ENCODE data around the gene DDX11. TPM values are rescaled to one million over a fixed set of nuclear protein-coding genes. Genes with fewer than 3 reads are reported as not detected.

DDX11 gene
- total RNA-seq, 1 donor from 2014 or later, result 12.8 TPM

GRCh38 chr12:31037028-31037427 is 36.6 kb upstream of the DDX11 start:
- Histone ChIP-seq H3K9ac (ENCODE audit: low read length) (no peak overlapping the region), H3K4me1 (ENCODE audit: insufficient read depth, low read length) (no peaks in the 10 kb centered on the region), H2AFZ (ENCODE audit: low read depth, low read length) (no peak overlapping the region), H3K27me3 (ENCODE audit: insufficient read depth, low read length) (peaks cover 5% of the 10 kb centered on the region), H3K4me3 (ENCODE audit: insufficient read depth, low read depth, low read length) (no peak overlapping the region), H3K79me2 (ENCODE audit: insufficient read depth, low read length) (no peaks in the 10 kb centered on the region), H3K27ac (ENCODE audit: low read depth, low read length) (no peak overlapping the region), H4K20me1 (ENCODE audit: insufficient read depth, low read length) (no peaks in the 10 kb centered on the region), H3K9me3 (ENCODE audit: insufficient read depth, low read depth, low read length) (no peaks in the 10 kb centered on the region), H3K4me2 (ENCODE audit: low read length) (no peak overlapping the region), H3K36me3 (ENCODE audit: insufficient read depth, low read length) (no peaks in the 10 kb centered on the region)
- H3K4me1 Mint-ChIP-seq (ENCODE audit: low read depth, unreplicated experiment), result peaks cover 8% of the 10 kb centered on the region
- H3K4me3 Mint-ChIP-seq (ENCODE audit: unreplicated experiment), result no peak overlapping the region
- H3K9me3 Mint-ChIP-seq (ENCODE audit: unreplicated experiment), result peaks cover 4% of the 10 kb centered on the region
- H3K27ac Mint-ChIP-seq (ENCODE audit: unreplicated experiment), result no peak overlapping the region
- no peaks in the 10 kb centered on the region for H3K36me3 Mint-ChIP-seq (ENCODE audit: low read depth, unreplicated experiment)
- DNase-seq (ENCODE audit: low read depth) (no peak), FAIRE-seq (no peak)
- no peak for TF ChIP-seq CTCF (IDR thresholded peaks at IDR 0.05; ENCODE audit: insufficient read depth, low read depth, low read length)
- H3K27me3 Mint-ChIP-seq (ENCODE audit: low read depth, unreplicated experiment), result peaks cover 34% of the 10 kb centered on the region

- H3K4me3 Mint-ChIP-seq (ENCODE audit: unreplicated experiment), result no peak overlapping the region
Measured at GRCh38 chr12:31037931-31038330, 35.7 kb upstream of the DDX11 start.

More at GRCh38 chr12:31037931-31038330, 35.7 kb upstream of the DDX11 start:
- Mint-ChIP-seq H3K27me3 (ENCODE audit: low read depth, unreplicated experiment) (peaks cover 29% of the 10 kb centered on the region), H3K9me3 (ENCODE audit: unreplicated experiment) (peaks cover 4% of the 10 kb centered on the region), H3K27ac (ENCODE audit: unreplicated experiment) (no peak overlapping the region), H3K36me3 (ENCODE audit: low read depth, unreplicated experiment) (no peaks in the 10 kb centered on the region), H3K4me1 (ENCODE audit: low read depth, unreplicated experiment) (peaks cover 8% of the 10 kb centered on the region)
- H2AFZ ChIP-seq (ENCODE audit: low read depth, low read length), result no peak overlapping the region
- TF ChIP-seq EZH2 (IDR thresholded peaks at IDR 0.05; ENCODE audit: insufficient read depth, low read length) (no peak), CTCF (IDR thresholded peaks at IDR 0.05; ENCODE audit: insufficient read depth, low read depth, low read length) (no peak)
- FAIRE-seq (no peak), DNase-seq (ENCODE audit: low read depth) (no peak)
- H3K79me2 ChIP-seq (ENCODE audit: insufficient read depth, low read length), result no peaks in the 10 kb centered on the region
- H3K9me3 ChIP-seq (ENCODE audit: insufficient read depth, low read depth, low read length), result no peaks in the 10 kb centered on the region
- no peaks in the 10 kb centered on the region for H3K4me1 ChIP-seq (ENCODE audit: insufficient read depth, low read length)
- no peaks in the 10 kb centered on the region for H3K36me3 ChIP-seq (ENCODE audit: insufficient read depth, low read length)
- no peaks in the 10 kb centered on the region for H4K20me1 ChIP-seq (ENCODE audit: insufficient read depth, low read length)
- H3K9ac ChIP-seq (ENCODE audit: low read length), result no peak overlapping the region
- H3K4me3 ChIP-seq (ENCODE audit: insufficient read depth, low read depth, low read length), result no peak overlapping the region
- no peak overlapping the region for H3K27ac ChIP-seq (ENCODE audit: low read depth, low read length)
- peaks cover 5% of the 10 kb centered on the region for H3K27me3 ChIP-seq (ENCODE audit: insufficient read depth, low read length)
- H3K4me2 ChIP-seq (ENCODE audit: low read length), result no peak overlapping the region

All from astrocyte (in vitro differentiated cells and primary cell).